Superior temporal gyrus (tissue), 1 donor: Measurements from ENCODE around the gene SLC6A20.

Source experiments
- DNase-seq: peaks from one replicate; pipeline ENCODE4 v3.0.0-alpha.2; 2016; ENCODE audit errors: extremely low spot score

The SLC6A20 gene

GRCh38 chr3:45795882-45796765, at the start of gene SLC6A20:
Gene SLC6A20 (minus strand): TSS chr3:45796536. CDS start chr3:45796419, 117 bp downstream.
- no peak for DNase-seq

GRCh38 chr3:45844616-45845015, 48.3 kb upstream of the SLC6A20 start:
- DNase-seq, result no peak

- DNase-seq, result no peak
Observed at GRCh38 chr3:45842851-45843625, 46.7 kb upstream of the SLC6A20 start.

- peak; percentile 98 for DNase-seq
Observed at GRCh38 chr3:45841757-45842491, 45.6 kb upstream of the SLC6A20 start, which contains the start of gene LZTFL1. Gene LZTFL1 (minus strand): TSS chr3:45842119. CDS start chr3:45841991, 128 bp downstream.

- DNase-seq, result no peak
Observed at GRCh38 chr3:45841420-45841756, 45.1 kb upstream of the SLC6A20 start.

GRCh38 chr3:45838466-45838865, 42.1 kb upstream of the SLC6A20 start:
- no peak for DNase-seq

- no peak for DNase-seq
Observed at GRCh38 chr3:45832699-45833098, 36.4 kb upstream of the SLC6A20 start.

- no peak for DNase-seq
Observed at GRCh38 chr3:45830121-45830520, 33.8 kb upstream of the SLC6A20 start.

- DNase-seq, result no peak
Observed at GRCh38 chr3:45826908-45827307, 30.6 kb upstream of the SLC6A20 start.

GRCh38 chr3:45826321-45826720, 30.0 kb upstream of the SLC6A20 start:
- no peak for DNase-seq

GRCh38 chr3:45821127-45821526, 24.8 kb upstream of the SLC6A20 start:
- DNase-seq, result no peak

GRCh38 chr3:45819543-45819942, 23.2 kb upstream of the SLC6A20 start:
- DNase-seq, result no peak

GRCh38 chr3:45817831-45818522, 21.6 kb upstream of the SLC6A20 start:
- peak; percentile 38 for DNase-seq

- DNase-seq, result peak; percentile 43
Observed at GRCh38 chr3:45816544-45816943, 20.2 kb upstream of the SLC6A20 start.

- DNase-seq, result no peak
Observed at GRCh38 chr3:45814322-45814721, 18.0 kb upstream of the SLC6A20 start.

- no peak for DNase-seq
Observed at GRCh38 chr3:45807681-45808540, 11.6 kb upstream of the SLC6A20 start.

- DNase-seq, result no peak
Observed at GRCh38 chr3:45807133-45807532, 10.8 kb upstream of the SLC6A20 start.

- no peak for DNase-seq
Observed at GRCh38 chr3:45806072-45806471, 9.7 kb upstream of the SLC6A20 start.

GRCh38 chr3:45803252-45803935, 7.1 kb upstream of the SLC6A20 start:
- no peak for DNase-seq

- no peak for DNase-seq
Observed at GRCh38 chr3:45802146-45802545, 5.8 kb upstream of the SLC6A20 start.
